ENCODE measurements around the gene CFAP20DC. TPM values are rescaled to one million over a fixed set of nuclear protein-coding genes. Genes with fewer than 3 reads are reported as not detected.

Gene CFAP20DC
- total RNA-seq, 4 donors from 2014 or later = 0.38 to 2.7 (median 1.3) TPM; not detected in 1

DNA sequence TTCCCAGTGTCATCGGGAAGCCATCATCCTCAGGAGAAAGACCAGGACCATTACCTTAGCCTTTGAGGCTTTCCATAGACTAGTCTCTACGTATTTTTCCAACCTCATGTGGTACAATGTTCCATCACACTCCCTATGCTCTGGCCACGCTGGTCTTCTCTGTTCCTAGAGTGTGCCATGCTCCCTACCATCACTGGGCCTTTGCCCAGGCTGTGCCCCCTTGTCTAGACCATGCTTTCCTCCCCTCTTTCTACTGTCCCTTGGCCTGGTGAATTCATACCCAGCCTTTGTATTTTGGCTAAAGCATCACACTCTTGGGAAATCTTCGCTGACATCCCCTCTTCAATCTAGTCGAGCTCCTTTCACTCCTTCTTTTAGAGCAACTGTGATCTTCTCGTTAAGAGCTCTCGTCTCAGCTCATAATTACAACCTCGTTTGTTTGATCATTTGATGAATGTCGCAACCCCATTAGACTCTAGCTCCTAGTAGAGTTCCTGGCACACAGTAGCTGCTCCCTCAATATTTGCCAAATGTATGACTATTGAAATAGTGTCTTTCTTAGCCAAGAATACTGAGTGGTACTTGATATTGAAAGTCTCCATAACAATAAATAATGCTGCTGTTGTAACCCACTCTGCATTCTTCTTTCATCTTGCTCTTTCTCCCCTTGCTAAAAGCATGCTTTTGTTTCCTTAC is 283.1 kb downstream of the CFAP20DC start:
- TF ChIP-seq, protein P1, sequence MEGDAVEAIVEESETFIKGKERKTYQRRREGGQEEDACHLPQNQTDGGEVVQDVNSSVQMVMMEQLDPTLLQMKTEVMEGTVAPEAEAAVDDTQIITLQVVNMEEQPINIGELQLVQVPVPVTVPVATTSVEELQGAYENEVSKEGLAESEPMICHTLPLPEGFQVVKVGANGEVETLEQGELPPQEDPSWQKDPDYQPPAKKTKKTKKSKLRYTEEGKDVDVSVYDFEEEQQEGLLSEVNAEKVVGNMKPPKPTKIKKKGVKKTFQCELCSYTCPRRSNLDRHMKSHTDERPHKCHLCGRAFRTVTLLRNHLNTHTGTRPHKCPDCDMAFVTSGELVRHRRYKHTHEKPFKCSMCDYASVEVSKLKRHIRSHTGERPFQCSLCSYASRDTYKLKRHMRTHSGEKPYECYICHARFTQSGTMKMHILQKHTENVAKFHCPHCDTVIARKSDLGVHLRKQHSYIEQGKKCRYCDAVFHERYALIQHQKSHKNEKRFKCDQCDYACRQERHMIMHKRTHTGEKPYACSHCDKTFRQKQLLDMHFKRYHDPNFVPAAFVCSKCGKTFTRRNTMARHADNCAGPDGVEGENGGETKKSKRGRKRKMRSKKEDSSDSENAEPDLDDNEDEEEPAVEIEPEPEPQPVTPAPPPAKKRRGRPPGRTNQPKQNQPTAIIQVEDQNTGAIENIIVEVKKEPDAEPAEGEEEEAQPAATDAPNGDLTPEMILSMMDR (IDR thresholded peaks at IDR 0.05; ENCODE audit: low read depth) = no peak

DNA sequence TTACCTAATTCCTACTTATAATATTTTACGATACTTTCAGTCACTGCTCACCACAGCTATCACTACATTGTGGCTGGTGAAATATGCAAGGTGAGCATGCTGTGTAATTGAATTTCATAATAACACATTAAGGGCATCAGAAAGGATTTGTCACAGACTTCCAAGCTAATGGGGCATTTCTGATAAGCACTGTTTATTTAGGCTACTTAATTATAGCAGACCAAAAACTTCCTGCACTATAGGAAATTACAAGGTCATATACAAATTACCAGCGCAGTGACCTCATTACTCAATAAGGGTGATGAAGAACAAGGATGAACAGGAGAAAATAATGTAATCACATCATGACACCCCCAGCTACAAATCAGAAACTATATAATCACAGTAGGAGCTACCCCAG is 294.7 kb downstream of the CFAP20DC start:
- TF ChIP-seq, protein P1 (IDR thresholded peaks at IDR 0.05; ENCODE audit: low read depth) = no peak

DNA sequence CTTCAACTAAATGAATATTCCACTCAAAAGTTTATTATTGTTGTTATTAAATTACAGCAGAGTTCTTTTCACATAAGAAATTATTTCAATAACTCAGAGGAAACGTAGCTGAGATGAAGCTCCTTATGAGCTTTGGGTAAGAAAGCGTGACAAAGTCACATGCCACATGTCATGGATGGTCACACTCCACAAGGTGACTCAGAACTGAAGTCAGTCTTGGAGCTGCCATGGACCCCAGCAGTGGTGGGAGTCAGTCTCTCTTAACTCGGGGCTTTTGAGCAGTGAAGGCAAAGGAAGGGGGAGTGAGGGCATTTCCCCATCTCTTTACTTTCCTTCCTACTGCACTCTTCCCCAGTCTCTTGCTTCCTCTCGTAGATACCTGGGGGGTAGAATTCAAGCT is 295.8 kb downstream of the CFAP20DC start:
- TF ChIP-seq, protein P1 (IDR thresholded peaks at IDR 0.05; ENCODE audit: low read depth) = no peak

DNA sequence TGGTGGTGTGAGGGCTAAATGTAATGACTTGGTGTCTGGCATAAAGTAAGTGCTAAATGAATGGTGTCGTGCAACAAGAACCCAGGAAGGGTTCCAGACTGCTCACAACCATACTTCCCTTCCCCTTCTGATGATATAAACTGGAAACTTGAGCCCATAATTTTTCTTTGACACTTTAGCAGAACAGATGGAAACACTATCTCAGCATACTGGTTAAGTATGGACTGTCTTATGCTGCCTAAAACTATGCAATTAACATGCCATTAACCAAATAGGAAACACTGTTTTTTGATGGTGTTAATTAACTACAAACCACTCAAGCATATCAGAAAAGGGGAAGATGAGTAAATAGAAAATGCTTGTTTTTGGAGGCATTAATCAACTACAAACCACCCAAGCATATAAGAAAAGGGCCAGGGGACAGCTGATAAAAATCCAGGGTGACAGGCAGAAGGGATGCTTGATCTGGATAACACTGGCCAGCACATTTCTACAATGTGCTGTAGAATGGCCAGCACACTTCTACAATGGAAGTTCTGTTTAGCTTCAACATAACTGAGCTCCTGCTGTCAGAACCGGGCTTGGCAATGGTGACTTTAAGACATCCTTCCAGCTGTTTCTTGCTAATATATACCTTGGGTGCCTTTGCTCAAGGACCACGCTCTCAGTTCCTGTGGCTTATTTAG is 297.8 kb downstream of the CFAP20DC start:
- TF ChIP-seq, protein P1 (IDR thresholded peaks at IDR 0.05; ENCODE audit: low read depth) = no peak

DNA sequence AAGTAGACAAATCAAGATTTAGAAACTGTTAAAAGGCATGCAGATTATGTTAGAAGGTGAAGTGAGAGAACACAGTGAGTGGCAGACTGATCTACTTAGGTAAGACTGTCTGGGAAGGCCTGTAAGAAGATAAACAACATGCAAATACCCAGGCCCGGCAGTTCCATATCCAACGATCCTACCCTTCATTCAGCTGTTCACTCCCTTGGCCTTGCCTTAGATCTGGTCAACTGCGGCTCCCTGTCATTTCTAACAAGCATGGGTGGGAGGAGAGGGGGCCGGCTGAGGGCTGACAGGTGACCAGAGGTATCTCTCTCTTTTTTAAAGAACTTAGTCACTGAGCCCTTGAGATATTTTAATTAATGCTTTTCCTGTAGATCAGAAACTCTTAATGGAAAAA is 298.6 kb downstream of the CFAP20DC start:
- TF ChIP-seq, protein P1 (IDR thresholded peaks at IDR 0.05; ENCODE audit: low read depth) = no peak

DNA sequence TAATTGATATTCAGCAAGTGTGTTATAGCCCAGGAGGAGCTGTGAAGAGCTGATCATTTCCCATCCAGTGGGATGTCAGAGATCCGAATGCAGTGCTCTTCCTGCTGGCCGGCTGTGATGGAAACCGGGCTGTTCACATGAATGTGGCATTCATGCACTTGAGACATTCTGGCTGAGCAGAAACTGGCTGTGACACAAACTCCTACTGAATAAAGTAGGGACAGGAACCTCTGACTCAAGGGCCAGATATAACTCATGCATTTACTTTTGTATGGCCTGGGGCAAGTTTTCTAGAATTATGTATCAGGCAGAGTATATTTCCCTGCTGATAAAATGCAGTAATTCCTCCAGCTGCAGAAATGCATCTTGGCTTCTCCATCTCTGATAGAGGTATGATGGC is 299.9 kb downstream of the CFAP20DC start:
- TF ChIP-seq, protein P1 (IDR thresholded peaks at IDR 0.05; ENCODE audit: low read depth) = no peak

DNA sequence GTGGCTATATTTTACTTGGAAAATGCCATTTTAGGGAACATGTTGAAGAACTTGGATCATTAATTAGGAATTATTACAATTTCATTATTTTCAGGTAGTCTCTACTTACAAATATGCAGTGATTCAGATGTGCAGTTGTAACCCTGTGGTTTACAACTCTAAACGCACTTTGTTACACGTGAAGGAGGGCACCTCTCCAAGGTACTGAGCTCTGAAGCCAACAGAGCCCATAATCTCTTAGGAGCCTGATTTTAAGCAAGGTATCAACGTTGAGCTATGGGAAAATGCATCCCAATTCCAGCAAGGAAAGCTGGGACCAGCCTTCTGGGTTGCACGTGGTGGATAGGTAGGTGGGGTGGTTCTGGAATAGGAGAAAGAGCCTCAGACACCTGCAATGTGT is 301.8 kb downstream of the CFAP20DC start:
- TF ChIP-seq, protein P1 (IDR thresholded peaks at IDR 0.05; ENCODE audit: low read depth) = no peak

Measured in subcutaneous adipose tissue (tissue), 4 donors.